H1 (cell line): ENCODE measurements around the gene CGB3. TPM values are rescaled to one million over a fixed set of nuclear protein-coding genes. Genes with fewer than 3 reads are reported as not detected.
A peak's percentile ranks its signal among the peaks of the same experiment; 100 is the strongest.
"Not testable (repeated sequence)": the region's sequence is repeated elsewhere in the genome, so short reads cannot be mapped to it uniquely, and the experiment has no call there.

Experiments used
- CTCF ChIA-PET: fragments of 300-600 bp; sonication (Branson Sonifier 250); formaldehyde crosslinking; loops from one replicate; lab custom pipeline; 2021; ENCODE audit not compliant: partially characterized antibody; lab: Charles Lee
- POLR2A ChIA-PET: fragments of 300-600 bp; sonication (Branson Sonifier 250); formaldehyde crosslinking; loops from one replicate; lab custom pipeline; 2021; ENCODE audit warnings: inconsistent platforms; ENCODE audit not compliant: partially characterized antibody; lab: Charles Lee
- DNase-seq, 2 experiments: peaks; one replicate each; pipeline versions ENCODE4 v3.0.0 to v3.0.0-alpha.2; 2010 to 2022; ENCODE audit warnings: low spot score in 2 of 2, low read depth in 1 of 2, mixed read lengths in 1 of 2
- FAIRE-seq: peaks from 2 replicates; lab custom pipeline; 2011; peaks lifted over from hg19 to GRCh38; lab: Jason Lieb, UNC
- H2AFZ ChIP-seq: 2 replicates; pipeline ENCODE4 v1.8.1; 2012; ENCODE audit warnings: low read length, inconsistent platforms
- H2AK5ac ChIP-seq: 2 replicates; pipeline ENCODE4 v1.6.1; 2013; ENCODE audit warnings: low read depth, low read length
- H2BK120ac ChIP-seq: replicated peaks from 2 replicates; pipeline ENCODE3; 2013; ENCODE audit warnings: low read depth, low read length, inconsistent platforms
- H2BK12ac ChIP-seq: 2 replicates; pipeline ENCODE4 v1.6.1; 2013; ENCODE audit warnings: low read depth, low read length
- H2BK15ac ChIP-seq: 2 replicates; pipeline ENCODE4 v1.6.1; 2013; ENCODE audit warnings: low read length
- H2BK20ac ChIP-seq: 2 replicates; pipeline ENCODE4 v1.6.1; 2013; ENCODE audit warnings: low read length
- H2BK5ac ChIP-seq: 2 replicates; pipeline ENCODE4 v1.6.1; 2013; ENCODE audit warnings: low read depth, low read length
- H3K14ac ChIP-seq: 2 replicates; pipeline ENCODE4 v1.6.1; 2013; ENCODE audit warnings: inconsistent platforms; ENCODE audit not compliant: insufficient read length
- H3K18ac ChIP-seq: 2 replicates; pipeline ENCODE4 v1.6.1; 2013; ENCODE audit warnings: low read length; ENCODE audit errors: extremely low read depth
- H3K23ac ChIP-seq: 2 replicates; pipeline ENCODE4 v1.6.1; 2013; ENCODE audit warnings: inconsistent platforms; ENCODE audit not compliant: insufficient read length
- H3K23me2 ChIP-seq: 2 replicates; pipeline ENCODE4 v1.6.1; 2013; ENCODE audit warnings: low read depth, low read length
- H3K27ac ChIP-seq: 2 replicates; pipeline ENCODE4 v1.6.1; 2011; ENCODE audit warnings: low read depth, low read length, inconsistent platforms
- H3K27me3 ChIP-seq, 4 experiments: replicated peaks in 1 of 4; 1 replicate in 1 of 4; 2 replicates in 3 of 4; pipeline versions ENCODE4 v1.6.1 to v1.8.1; 2011 to 2013; ENCODE audit warnings: low read length in 3 of 4, mild to moderate bottlenecking in 3 of 4, inconsistent platforms in 2 of 4, mixed read lengths in 2 of 4, moderate library complexity in 1 of 4; ENCODE audit not compliant: control insufficient read depth in 3 of 4, insufficient read depth in 3 of 4; ENCODE audit errors: extremely low read depth in 1 of 4
- H3K36me3 ChIP-seq, 4 experiments: 2 replicates each; pipeline versions ENCODE4 v1.6.1 to v1.8.1; 2011 to 2013; ENCODE audit warnings: mild to moderate bottlenecking in 4 of 4, low read length in 3 of 4, moderate library complexity in 2 of 4, control low read depth in 1 of 4, inconsistent platforms in 1 of 4; ENCODE audit not compliant: insufficient read depth in 4 of 4, control insufficient read depth in 2 of 4
- H3K4ac ChIP-seq: replicated peaks from 2 replicates; pipeline ENCODE3; 2013; ENCODE audit warnings: low read length, low read depth, mixed read lengths, inconsistent platforms; ENCODE audit not compliant: insufficient read length
- H3K4me1 ChIP-seq, 4 experiments: replicated peaks in 1 of 4; 1 replicate in 1 of 4; 2 replicates in 3 of 4; pipeline versions ENCODE4 v1.6.1 to v1.8.1; 2011 to 2013; ENCODE audit warnings: low read length in 3 of 4, inconsistent platforms in 2 of 4, mixed read lengths in 1 of 4; ENCODE audit not compliant: insufficient read depth in 4 of 4, control insufficient read depth in 3 of 4
- H3K4me2 ChIP-seq, 2 experiments: 2 replicates each; pipeline versions ENCODE4 v1.6.1 to v1.8.1; 2011 to 2013; ENCODE audit warnings: low read depth in 2 of 2, low read length in 2 of 2, control low read depth in 1 of 2, inconsistent platforms in 1 of 2, mild to moderate bottlenecking in 1 of 2; ENCODE audit not compliant: insufficient read depth in 1 of 2
- H3K4me3 ChIP-seq, 4 experiments: fragments of 200-600, 300-600 bp in 1 of 4; sonication (generic), shearing (Covaris generic), sonication (Bioruptor Twin) in 1 of 4; 2 replicates each; pipeline versions ENCODE4 v1.5.1 to v1.8.1; 2011 to 2016; ENCODE audit warnings: low read length in 4 of 4, low read depth in 3 of 4, control low read depth in 2 of 4, inconsistent platforms in 2 of 4, mild to moderate bottlenecking in 2 of 4, mixed read lengths in 1 of 4, moderate library complexity in 1 of 4; ENCODE audit not compliant: insufficient read depth in 2 of 4; ENCODE audit errors: extremely low read depth in 1 of 4
- H3K56ac ChIP-seq: replicated peaks from 2 replicates; pipeline ENCODE3; 2013; ENCODE audit warnings: low read depth, mild to moderate bottlenecking, mixed read lengths, low read length, inconsistent platforms; ENCODE audit not compliant: insufficient read length
- H3K79me1 ChIP-seq: 2 replicates; pipeline ENCODE4 v1.6.1; 2013; ENCODE audit warnings: low read depth, low read length, control low read depth
- H3K79me2 ChIP-seq, 2 experiments: 2 replicates each; pipeline versions ENCODE4 v1.6.1 to v1.8.1; 2012 to 2013; ENCODE audit warnings: low read length in 2 of 2, mild to moderate bottlenecking in 2 of 2, inconsistent platforms in 1 of 2; ENCODE audit not compliant: insufficient read depth in 2 of 2, control insufficient read depth in 1 of 2
- H3K9ac ChIP-seq, 4 experiments: replicated peaks in 1 of 4; 1 replicate in 1 of 4; 2 replicates in 3 of 4; pipeline versions ENCODE4 v1.6.1 to v1.8.1; 2011 to 2013; ENCODE audit warnings: low read depth in 3 of 4, low read length in 3 of 4, control low read depth in 2 of 4, mild to moderate bottlenecking in 2 of 4, moderate library complexity in 2 of 4, inconsistent platforms in 1 of 4; ENCODE audit errors: extremely low read depth in 1 of 4
- H3K9me3 ChIP-seq, 2 experiments: 2 replicates each; pipeline versions ENCODE4 v1.6.1 to v1.8.1; 2012 to 2013; ENCODE audit warnings: mild to moderate bottlenecking in 2 of 2, moderate library complexity in 2 of 2, control low read depth in 1 of 2, inconsistent platforms in 1 of 2, low read depth in 1 of 2, low read length in 1 of 2, mixed read lengths in 1 of 2; ENCODE audit not compliant: insufficient read depth in 2 of 2
- H4K20me1 ChIP-seq, 2 experiments: replicated peaks in 1 of 2; 2 replicates each; pipeline versions ENCODE3 to v1.8.1; 2011 to 2013; ENCODE audit warnings: inconsistent platforms in 2 of 2, low read length in 2 of 2, mild to moderate bottlenecking in 1 of 2; ENCODE audit not compliant: insufficient read depth in 2 of 2, control insufficient read depth in 1 of 2
- H4K5ac ChIP-seq: 2 replicates; pipeline ENCODE4 v1.6.1; 2013; ENCODE audit warnings: low read length, low read depth, mixed read lengths, inconsistent platforms; ENCODE audit not compliant: insufficient read length
- H4K8ac ChIP-seq: 2 replicates; pipeline ENCODE4 v1.8.0; 2013; ENCODE audit warnings: mild to moderate bottlenecking, moderate library complexity, low read length, inconsistent platforms; ENCODE audit not compliant: insufficient read depth; ENCODE audit errors: extremely low read depth
- H4K91ac ChIP-seq: replicated peaks from 2 replicates; pipeline ENCODE3; 2013; ENCODE audit warnings: low read length, mixed read lengths, inconsistent platforms; ENCODE audit not compliant: insufficient read length
- EZH2 ChIP-seq: fragments of 200-600 bp; sonication (generic); IDR thresholded peaks from 2 replicates; pipeline ENCODE4 v1.7.1; 2012; ENCODE audit warnings: low read depth, mild to moderate bottlenecking, moderate library complexity, low read length, inconsistent platforms; ENCODE audit not compliant: severe bottlenecking
- SUZ12 ChIP-seq: fragments of 200-600 bp; sonication (generic); IDR thresholded peaks from 2 replicates; pipeline ENCODE4 v1.6.1; 2012; ENCODE audit warnings: mild to moderate bottlenecking, inconsistent platforms, low read length, moderate library complexity, mixed read lengths
- WGBS, 2 experiments: shearing (Covaris generic) in 1 of 2; methylation state at CpG; one replicate each; pipeline versions ENCODE4 v1.1.6 to v1.1.7; 2013 to 2015; ENCODE audit warnings: low lambda C conversion rate in 2 of 2, mixed read lengths in 2 of 2, inconsistent platforms in 1 of 2, low coverage in 1 of 2, missing lambda C conversion rate in 1 of 2; ENCODE audit not compliant: insufficient replicate concordance in 2 of 2, insufficient coverage in 1 of 2, insufficient read length in 1 of 2; ENCODE audit errors: extremely low coverage in 1 of 2, missing lambda C conversion rate in 1 of 2; 5-methylcytosine and 5-hydroxymethylcytosine counted together
- polyA plus RNA-seq, 7 experiments: library from polyadenylated mRNA; depleted of rRNA in 3 of 7; stranded (reverse) in 5 of 7; unstranded in 2 of 7; fragments of >200 nt in 5 of 7; fragments of 200-250 nt in 2 of 7; gene quantifications; 1 replicate in 5 of 7; 2 replicates in 1 of 7; 4 replicates in 1 of 7; pipeline versions ENCODE4 v1.2.1 to v1.2.3, GENCODE V29; 2011 to 2013; ENCODE audit warnings: missing spikeins in 2 of 7, mixed read lengths in 2 of 7
- total RNA-seq: library from RNA; stranded (reverse); fragmentation: NEBNext Ultra II Directional; extraction: Animal tissue kit (Norgen Biotek cat#: 25700); gene quantifications from 2 replicates; pipeline ENCODE4 v1.2.1, GENCODE V29; 2021

The CGB3 gene
- total and polyA plus RNA-seq, 2 of the 8 experiments (the other 6 are each of a cell fraction or from before 2014, with no cell fraction given) = not detected

DNA sequence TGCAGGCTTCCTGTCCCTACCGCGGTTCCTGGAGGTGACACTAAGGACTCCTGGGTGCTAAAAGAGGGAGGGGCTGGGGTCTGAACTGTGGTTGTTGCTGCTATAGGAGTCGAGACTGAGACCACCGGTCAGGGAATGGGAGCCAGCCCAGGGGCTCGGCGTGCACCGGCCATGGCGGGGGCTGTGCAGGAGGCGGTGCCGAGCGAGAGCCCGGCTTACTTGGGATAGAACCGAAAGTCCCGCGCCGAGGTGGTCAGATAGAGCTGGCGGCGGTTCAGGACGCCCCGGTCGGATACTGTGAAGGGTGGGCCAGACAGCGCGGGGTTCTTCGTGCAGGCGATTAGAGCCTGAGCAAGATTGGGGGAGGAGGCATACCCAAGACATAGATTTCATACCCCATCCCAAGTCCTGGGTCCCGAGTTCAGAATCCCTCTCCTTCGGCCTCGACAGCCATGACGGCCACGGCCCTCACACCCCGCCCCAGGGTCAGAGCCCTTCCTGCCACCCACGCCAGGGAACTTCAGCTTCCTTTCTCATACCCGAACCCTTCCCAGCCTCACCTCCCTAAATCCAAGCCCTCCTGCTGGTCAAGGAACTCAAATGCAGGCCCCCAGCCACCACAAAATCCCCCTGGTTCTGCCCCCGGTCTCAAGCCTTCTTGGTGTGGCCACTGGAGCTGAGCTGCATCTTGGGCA, 32.9 kb upstream of the CGB3 start:
- H3K4ac ChIP-seq, H3K18ac ChIP-seq, H2BK20ac ChIP-seq, H4K91ac ChIP-seq, H3K79me1 ChIP-seq, H2BK12ac ChIP-seq, H3K23me2 ChIP-seq, H3K9me3 ChIP-seq, FAIRE-seq, H3K27ac ChIP-seq, H4K20me1 ChIP-seq, H2BK15ac ChIP-seq, H2BK120ac ChIP-seq, H4K5ac ChIP-seq, H3K23ac ChIP-seq, H3K36me3 ChIP-seq, H4K8ac ChIP-seq, H3K14ac ChIP-seq, H3K56ac ChIP-seq, H2BK5ac ChIP-seq, H3K79me2 ChIP-seq, H2AK5ac ChIP-seq, H3K9ac ChIP-seq: not testable (repeated sequence)
- Histone ChIP-seq H3K4me1 (peaks cover 0 to 11% (median 9%) of the 10 kb centered on the region in 4 experiments; a peak in 6 of 7 replicates), H3K4me3 (peak overlapping the region; percentile 36 to 64 (median 50); a peak in 7 of 8 replicates), H3K27me3 (peaks cover 10 to 48% (median 44%) of the 10 kb centered on the region in 4 experiments), H3K4me2 (peak overlapping the region; percentile 80 to 83), H2AFZ (peak overlapping the region; percentile 33; the same call in 1 of the 2 replicates)
- peak in 1 of 2 experiments; percentile 65 for DNase-seq
- WGBS, 2 experiments = 34% methylated on average over 19 of the region's 34 CpGs; no CpG with 5 or more reads in 1 of the 2 experiments
- ChIA-PET POLR2A (interaction anchor here (0.6 to 1.0 kb wide), 3 partner anchors 10 to 1396 kb away, joined by 3 to 4 read pairs (median 3); no protein-coding TSS in a partner anchor), CTCF (interaction anchor here (0.6 to 1.3 kb wide), 8 partner anchors 12 to 165 kb away, joined by 3 to 6 read pairs (median 3); partner anchors contain the start of gene KCNA7)
- TF ChIP-seq EZH2 (peak; percentile 75), SUZ12 (peak; percentile 78; the same call in 1 of the 2 replicates)
